GM18502 (cell line): ENCODE data around the gene MTRFR.
"Not testable (repeated sequence)": the region's sequence is repeated elsewhere in the genome, so short reads cannot be mapped to it uniquely, and the experiment has no call there.

Experiments used
- ATAC-seq: cut with Tn5 transposase; IDR thresholded peaks from one replicate; pipeline ENCODE4 v1.9.1; 2021; ENCODE audit warnings: mild to moderate bottlenecking; ENCODE audit not compliant: unreplicated experiment, poor library complexity

The MTRFR gene

GRCh38 chr12:123232807-123233504, at the start of gene MTRFR, which contains the start of gene MPHOSPH9:
MTRFR (plus strand) TSS chr12:123233436; CDS start chr12:123253675, 20,239 bp downstream.
MPHOSPH9 (minus strand) TSS chr12:123233141; CDS start chr12:123230364, 2,777 bp downstream.
- peak; percentile 83 for ATAC-seq

- no peak for ATAC-seq
Measured at GRCh38 chr12:123187637-123188036, 45.6 kb upstream of the MTRFR start.

- ATAC-seq: no peak
Measured at GRCh38 chr12:123199936-123200335, 33.3 kb upstream of the MTRFR start.

GRCh38 chr12:123200414-123200813, 32.8 kb upstream of the MTRFR start:
- ATAC-seq: no peak

- not testable (repeated sequence) for ATAC-seq
Measured at GRCh38 chr12:123206794-123207193, 26.4 kb upstream of the MTRFR start.

- not testable (repeated sequence) for ATAC-seq
Measured at GRCh38 chr12:123207815-123208214, 25.4 kb upstream of the MTRFR start.

GRCh38 chr12:123223241-123223668, 10.0 kb upstream of the MTRFR start:
- no peak for ATAC-seq

- ATAC-seq: no peak
Measured at GRCh38 chr12:123225443-123225842, 7.8 kb upstream of the MTRFR start.

GRCh38 chr12:123227581-123228258, 5.5 kb upstream of the MTRFR start:
- no peak for ATAC-seq

GRCh38 chr12:123229051-123229450, 4.2 kb upstream of the MTRFR start:
- no peak for ATAC-seq

GRCh38 chr12:123231931-123232330, 1.3 kb upstream of the MTRFR start:
- ATAC-seq: no peak

GRCh38 chr12:123232472-123232806, 797 bp upstream of the MTRFR start:
- ATAC-seq: peak; percentile 2

- ATAC-seq: peak; percentile 14
Measured at GRCh38 chr12:123233505-123234308, 471 bp downstream of the MTRFR start.

- ATAC-seq: no peak
Measured at GRCh38 chr12:123237646-123238329, 4.6 kb downstream of the MTRFR start.

- no peak for ATAC-seq
Measured at GRCh38 chr12:123238330-123238682, 5.1 kb downstream of the MTRFR start.

GRCh38 chr12:123238961-123239360, 5.7 kb downstream of the MTRFR start:
- ATAC-seq: no peak

GRCh38 chr12:123242116-123242904, 9.1 kb downstream of the MTRFR start:
- ATAC-seq: no peak

GRCh38 chr12:123243671-123244262, 10.5 kb downstream of the MTRFR start:
- no peak for ATAC-seq

GRCh38 chr12:123245678-123246077, 12.4 kb downstream of the MTRFR start:
- ATAC-seq: no peak
